HEK293 (cell line): Measurements from ENCODE around the gene PGAP1.

ENCODE experiments used
- CTCF ChIA-PET: fragments of 350-600 bp; formaldehyde crosslinking; extraction: SDS; loops from one replicate; lab custom pipeline; 2021; ENCODE audit warnings: antibody characterized with exemption; lab: Yijun Ruan, JAX
- POLR2A ChIA-PET: fragments of 300-600 bp; formaldehyde crosslinking; extraction: SDS; loops from one replicate; lab custom pipeline; 2020; ENCODE audit warnings: antibody characterized with exemption, inconsistent platforms; lab: Yijun Ruan, JAX
- H3K27ac ChIP-seq: fragments of 200-500 bp; sonication (Bioruptor generic); 2 replicates; pipeline ENCODE4 v1.5.1; 2014; ENCODE audit warnings: low read depth, low read length, control low read depth, inconsistent platforms; ENCODE audit errors: extremely low read depth
- H3K36me3 ChIP-seq, 2 experiments: fragments of 200-500 bp in 1 of 2; sonication (Bioruptor generic) in 1 of 2; 1 replicate in 1 of 2; 2 replicates in 1 of 2; pipeline ENCODE4 v1.5.1; 2014 to 2017; ENCODE audit warnings: inconsistent platforms in 2 of 2, low read length in 2 of 2; ENCODE audit not compliant: control insufficient read depth in 2 of 2, insufficient read depth in 1 of 2
- H3K4me1 ChIP-seq: fragments of 200-500 bp; sonication (Bioruptor generic); 2 replicates; pipeline ENCODE4 v1.5.1; 2014; ENCODE audit warnings: mild to moderate bottlenecking, low read length, inconsistent platforms; ENCODE audit not compliant: control insufficient read depth, insufficient read depth
- H3K4me3 ChIP-seq: 2 replicates; pipeline ENCODE4 v1.5.1; 2011; ENCODE audit warnings: low read depth, mild to moderate bottlenecking, control low read depth, low read length, moderate library complexity
- H3K9me3 ChIP-seq: fragments of 200-500 bp; sonication (Bioruptor generic); 2 replicates; pipeline ENCODE4 v1.5.1; 2014; ENCODE audit warnings: low read depth, low read length, inconsistent platforms; ENCODE audit not compliant: control insufficient read depth, insufficient read depth
- BCL11A ChIP-seq: fragments of 450-650 bp; formaldehyde crosslinking; IDR thresholded peaks from 2 replicates; pipeline ENCODE4 v1.5.1; 2016; ENCODE audit warnings: low read depth, missing biosample characterization, missing genetic modification characterization
- BCL11B ChIP-seq: fragments of 450-650 bp; formaldehyde crosslinking; IDR thresholded peaks from 2 replicates; pipeline ENCODE4 v1.5.1; 2016; ENCODE audit warnings: low read depth, missing biosample characterization, missing genetic modification characterization
- FEZF1 ChIP-seq: fragments of 450-650 bp; formaldehyde crosslinking; IDR thresholded peaks from 2 replicates; pipeline ENCODE4 v1.5.1; 2016; ENCODE audit warnings: missing biosample characterization, missing genetic modification characterization
- INSM2 ChIP-seq: fragments of 450-650 bp; formaldehyde crosslinking; IDR thresholded peaks from 2 replicates; pipeline ENCODE4 v1.5.1; 2016; ENCODE audit warnings: missing biosample characterization, missing genetic modification characterization
- OSR2 ChIP-seq: fragments of 450-650 bp; formaldehyde crosslinking; IDR thresholded peaks from 2 replicates; pipeline ENCODE4 v1.5.1; 2016; ENCODE audit warnings: missing biosample characterization, missing genetic modification characterization
- TRIM28 ChIP-seq: IDR thresholded peaks from 2 replicates; pipeline ENCODE4 v1.6.1; 2011; ENCODE audit warnings: low read length, control low read depth, borderline replicate concordance
- ZFHX2 ChIP-seq: fragments of 450-650 bp; formaldehyde crosslinking; conservative IDR thresholded peaks from 2 replicates; pipeline ENCODE4 v1.5.1; 2016; ENCODE audit warnings: missing biosample characterization, missing genetic modification characterization
- ZNF112 ChIP-seq: fragments of 450-650 bp; formaldehyde crosslinking; IDR thresholded peaks from 2 replicates; pipeline ENCODE4 v1.5.0; 2017; ENCODE audit warnings: missing biosample characterization, missing genetic modification characterization
- ZNF121 ChIP-seq: fragments of 450-650 bp; formaldehyde crosslinking; IDR thresholded peaks from 2 replicates; pipeline ENCODE4 v1.5.1; 2016; ENCODE audit warnings: missing biosample characterization, missing genetic modification characterization
- ZNF202 ChIP-seq: fragments of 450-650 bp; formaldehyde crosslinking; IDR thresholded peaks from 2 replicates; pipeline ENCODE4 v1.5.1; 2016; ENCODE audit warnings: missing biosample characterization, missing genetic modification characterization, borderline replicate concordance
- ZNF362 ChIP-seq: fragments of 450-650 bp; formaldehyde crosslinking; IDR thresholded peaks from 2 replicates; pipeline ENCODE4 v1.5.1; 2016; ENCODE audit warnings: missing biosample characterization, missing genetic modification characterization
- ZNF391 ChIP-seq: fragments of 450-650 bp; formaldehyde crosslinking; IDR thresholded peaks from 2 replicates; pipeline ENCODE4 v1.5.1; 2016; ENCODE audit warnings: low read depth, missing biosample characterization, missing genetic modification characterization, borderline replicate concordance
- ZNF548 ChIP-seq: fragments of 450-650 bp; formaldehyde crosslinking; IDR thresholded peaks from 2 replicates; pipeline ENCODE4 v1.5.1; 2016; ENCODE audit warnings: missing biosample characterization, missing genetic modification characterization
- ZNF558 ChIP-seq: fragments of 450-650 bp; formaldehyde crosslinking; IDR thresholded peaks from 2 replicates; pipeline ENCODE4 v1.5.1; 2016; ENCODE audit warnings: missing biosample characterization, missing genetic modification characterization
- ZNF621 ChIP-seq: fragments of 450-650 bp; formaldehyde crosslinking; IDR thresholded peaks from 2 replicates; pipeline ENCODE4 v1.5.1; 2017; ENCODE audit warnings: missing biosample characterization, missing genetic modification characterization
- ZNF623 ChIP-seq: fragments of 450-650 bp; formaldehyde crosslinking; IDR thresholded peaks from 2 replicates; pipeline ENCODE4 v1.5.1; 2016; ENCODE audit warnings: missing biosample characterization, missing genetic modification characterization
- ZNF626 ChIP-seq: fragments of 450-650 bp; sonication (Bioruptor Pico); formaldehyde crosslinking; IDR thresholded peaks from 2 replicates; pipeline ENCODE4 v1.5.1; 2018; ENCODE audit warnings: missing biosample characterization, missing genetic modification characterization, inconsistent platforms
- ZNF654 ChIP-seq: fragments of 450-650 bp; formaldehyde crosslinking; IDR thresholded peaks from 2 replicates; pipeline ENCODE4 v1.5.1; 2016; ENCODE audit warnings: low read depth, missing biosample characterization, missing genetic modification characterization
- ZNF777 ChIP-seq: fragments of 450-650 bp; formaldehyde crosslinking; IDR thresholded peaks from 2 replicates; pipeline ENCODE4 v1.5.1; 2017; ENCODE audit warnings: missing biosample characterization, missing genetic modification characterization, borderline replicate concordance
- ZNF792 ChIP-seq: fragments of 450-650 bp; formaldehyde crosslinking; IDR thresholded peaks from 2 replicates; pipeline ENCODE4 v1.5.1; 2016; ENCODE audit warnings: missing biosample characterization, missing genetic modification characterization
- ZNF843 ChIP-seq: fragments of 450-650 bp; formaldehyde crosslinking; IDR thresholded peaks from 2 replicates; pipeline ENCODE4 v1.5.1; 2016; ENCODE audit warnings: missing biosample characterization, missing genetic modification characterization
- TF ChIP-seq, protein P1 (sequence below): sonication (generic); formaldehyde crosslinking; IDR thresholded peaks from 2 replicates; pipeline ENCODE4 v1.8.1; 2022; ENCODE audit warnings: mild to moderate bottlenecking, moderate library complexity, missing genetic modification reagents
- TF ChIP-seq, protein P2 (sequence below): fragments of 450-650 bp; formaldehyde crosslinking; IDR thresholded peaks from 2 replicates; pipeline ENCODE4 v1.5.1; 2016; ENCODE audit warnings: missing biosample characterization, missing genetic modification characterization, borderline replicate concordance
- TF ChIP-seq, protein P3 (sequence below): fragments of 450-650 bp; formaldehyde crosslinking; IDR thresholded peaks from 2 replicates; pipeline ENCODE4 v1.5.1; 2016; ENCODE audit warnings: missing biosample characterization, missing genetic modification characterization

The PGAP1 gene

GRCh38 chr2:196854629-196855028, 71.9 kb downstream of the PGAP1 start:
- TF ChIP-seq ZNF121 (peak; percentile 71; the same call in 1 of the 2 replicates), OSR2 (tag by site-specific recombination) (no peak), ZNF621 (tag by site-specific recombination) (no peak)
- TF ChIP-seq, all 188 proteins: peak for 1
- Histone ChIP-seq H3K36me3 (no peaks in the 10 kb centered on the region; a peak in 1 of 3 replicates), H3K4me3 (no peak overlapping the region), H3K4me1 (peaks cover 11% of the 10 kb centered on the region; the same call in 1 of the 2 replicates), H3K9me3 (no peaks in the 10 kb centered on the region), H3K27ac (no peak overlapping the region)
- POLR2A ChIA-PET, result no interaction called here
- CTCF ChIA-PET, result interaction anchor here (0.6 to 0.9 kb wide), 3 partner anchors 19 to 791 kb away, joined by 3 to 5 read pairs (median 4); no protein-coding TSS in a partner anchor

GRCh38 chr2:196853301-196854087, 73.0 kb downstream of the PGAP1 start:
- peak overlapping the region; percentile 26; the same call in 1 of the 2 replicates for H3K27ac ChIP-seq
- no peak overlapping the region for H3K4me3 ChIP-seq
- POLR2A ChIA-PET, result interaction anchor here (0.6 kb wide), 1 partner anchor 47 kb away, joined by 4 read pairs; no protein-coding TSS in a partner anchor
- H3K9me3 ChIP-seq, result no peaks in the 10 kb centered on the region
- no peaks in the 10 kb centered on the region; a peak in 1 of 3 replicates for H3K36me3 ChIP-seq
- H3K4me1 ChIP-seq, result peaks cover 11% of the 10 kb centered on the region; the same call in 1 of the 2 replicates
- CTCF ChIA-PET, result interaction anchor here (0.6 to 0.9 kb wide), 3 partner anchors 12 to 69 kb away, joined by 3 to 5 read pairs (median 4); no protein-coding TSS in a partner anchor
- TF ChIP-seq BCL11A (peak; percentile 90), ZNF112 (tag by site-specific recombination) (no peak), ZNF362 (tag by site-specific recombination) (peak; percentile 75; the same call in 1 of the 2 replicates), ZNF548 (no peak), TRIM28 (peak; percentile 85), INSM2 (tag by site-specific recombination) (peak; percentile 34; the same call in 1 of the 2 replicates), ZNF654 (no peak), ZNF121 (0 out of 2 replicates have a peak, but pooled peaks have one; percentile 43), ZNF792 (tag by site-specific recombination) (no peak), ZNF843 (tag by site-specific recombination) (peak; percentile 100), BCL11B (tag by site-specific recombination) (peak; percentile 97), ZNF623 (no peak), ZNF626 (tag by site-specific recombination) (0 out of 2 replicates have a peak, but pooled peaks have one; percentile 46), ZNF777 (no peak), OSR2 (tag by site-specific recombination) (peak; percentile 95), FEZF1 (peak; percentile 98), ZNF202 (tag by site-specific recombination) (no peak), ZFHX2 (tag by site-specific recombination) (no peak), ZNF391 (tag by site-specific recombination) (0 out of 2 replicates have a peak, but pooled peaks have one; percentile 47), ZNF558 (no peak)
- TF ChIP-seq, protein P1, sequence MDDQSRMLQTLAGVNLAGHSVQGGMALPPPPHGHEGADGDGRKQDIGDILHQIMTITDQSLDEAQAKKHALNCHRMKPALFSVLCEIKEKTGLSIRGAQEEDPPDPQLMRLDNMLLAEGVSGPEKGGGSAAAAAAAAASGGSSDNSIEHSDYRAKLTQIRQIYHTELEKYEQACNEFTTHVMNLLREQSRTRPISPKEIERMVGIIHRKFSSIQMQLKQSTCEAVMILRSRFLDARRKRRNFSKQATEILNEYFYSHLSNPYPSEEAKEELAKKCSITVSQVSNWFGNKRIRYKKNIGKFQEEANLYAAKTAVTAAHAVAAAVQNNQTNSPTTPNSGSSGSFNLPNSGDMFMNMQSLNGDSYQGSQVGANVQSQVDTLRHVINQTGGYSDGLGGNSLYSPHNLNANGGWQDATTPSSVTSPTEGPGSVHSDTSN (CRISPR knock-in tag), result no peak
- TF ChIP-seq, protein P2, sequence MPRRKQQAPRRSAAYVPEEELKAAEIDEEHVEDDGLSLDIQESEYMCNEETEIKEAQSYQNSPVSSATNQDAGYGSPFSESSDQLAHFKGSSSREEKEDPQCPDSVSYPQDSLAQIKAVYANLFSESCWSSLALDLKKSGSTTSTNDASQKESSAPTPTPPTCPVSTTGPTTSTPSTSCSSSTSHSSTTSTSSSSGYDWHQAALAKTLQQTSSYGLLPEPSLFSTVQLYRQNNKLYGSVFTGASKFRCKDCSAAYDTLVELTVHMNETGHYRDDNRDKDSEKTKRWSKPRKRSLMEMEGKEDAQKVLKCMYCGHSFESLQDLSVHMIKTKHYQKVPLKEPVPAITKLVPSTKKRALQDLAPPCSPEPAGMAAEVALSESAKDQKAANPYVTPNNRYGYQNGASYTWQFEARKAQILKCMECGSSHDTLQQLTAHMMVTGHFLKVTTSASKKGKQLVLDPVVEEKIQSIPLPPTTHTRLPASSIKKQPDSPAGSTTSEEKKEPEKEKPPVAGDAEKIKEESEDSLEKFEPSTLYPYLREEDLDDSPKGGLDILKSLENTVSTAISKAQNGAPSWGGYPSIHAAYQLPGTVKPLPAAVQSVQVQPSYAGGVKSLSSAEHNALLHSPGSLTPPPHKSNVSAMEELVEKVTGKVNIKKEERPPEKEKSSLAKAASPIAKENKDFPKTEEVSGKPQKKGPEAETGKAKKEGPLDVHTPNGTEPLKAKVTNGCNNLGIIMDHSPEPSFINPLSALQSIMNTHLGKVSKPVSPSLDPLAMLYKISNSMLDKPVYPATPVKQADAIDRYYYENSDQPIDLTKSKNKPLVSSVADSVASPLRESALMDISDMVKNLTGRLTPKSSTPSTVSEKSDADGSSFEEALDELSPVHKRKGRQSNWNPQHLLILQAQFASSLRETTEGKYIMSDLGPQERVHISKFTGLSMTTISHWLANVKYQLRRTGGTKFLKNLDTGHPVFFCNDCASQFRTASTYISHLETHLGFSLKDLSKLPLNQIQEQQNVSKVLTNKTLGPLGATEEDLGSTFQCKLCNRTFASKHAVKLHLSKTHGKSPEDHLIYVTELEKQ (tag by site-specific recombination), result peak; percentile 71; the same call in 1 of the 2 replicates
- TF ChIP-seq, protein P3, sequence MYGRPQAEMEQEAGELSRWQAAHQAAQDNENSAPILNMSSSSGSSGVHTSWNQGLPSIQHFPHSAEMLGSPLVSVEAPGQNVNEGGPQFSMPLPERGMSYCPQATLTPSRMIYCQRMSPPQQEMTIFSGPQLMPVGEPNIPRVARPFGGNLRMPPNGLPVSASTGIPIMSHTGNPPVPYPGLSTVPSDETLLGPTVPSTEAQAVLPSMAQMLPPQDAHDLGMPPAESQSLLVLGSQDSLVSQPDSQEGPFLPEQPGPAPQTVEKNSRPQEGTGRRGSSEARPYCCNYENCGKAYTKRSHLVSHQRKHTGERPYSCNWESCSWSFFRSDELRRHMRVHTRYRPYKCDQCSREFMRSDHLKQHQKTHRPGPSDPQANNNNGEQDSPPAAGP (tag by site-specific recombination), result no peak
